Type B pancreatic cell (in vitro differentiated cells): ENCODE results near the gene ZBTB2. TPM values are rescaled to one million over a fixed set of nuclear protein-coding genes. Genes with fewer than 3 reads are reported as not detected.

Experiments used
- DNase-seq: peaks from one replicate; pipeline ENCODE4 v3.0.0; 2021; ENCODE audit warnings: mixed read lengths; ENCODE audit not compliant: unreplicated experiment; ENCODE audit errors: extremely low spot score
- H3K27ac Mint-ChIP-seq: 2 replicates; pipeline ENCODE4 v1.8.0; 2021; ENCODE audit warnings: mild to moderate bottlenecking, mixed read lengths
- H3K27me3 Mint-ChIP-seq: 2 replicates; pipeline ENCODE4 v1.8.0; 2021; ENCODE audit warnings: mixed read lengths
- H3K36me3 Mint-ChIP-seq: 2 replicates; pipeline ENCODE4 v1.8.0; 2021; ENCODE audit warnings: mixed read lengths
- H3K4me1 Mint-ChIP-seq: one replicate; pipeline ENCODE4 v1.8.0; 2021; ENCODE audit warnings: mixed read lengths; ENCODE audit not compliant: unreplicated experiment
- H3K4me3 Mint-ChIP-seq: 2 replicates; pipeline ENCODE4 v1.8.0; 2021; ENCODE audit warnings: mild to moderate bottlenecking, mixed read lengths
- H3K9me3 Mint-ChIP-seq: 2 replicates; pipeline ENCODE4 v1.8.0; 2021; ENCODE audit warnings: mixed read lengths
- CTCF ChIP-seq: fragments of 200-600 bp; sonication (generic); conservative IDR thresholded peaks from 2 replicates; pipeline ENCODE4 v1.5.0; 2021; ENCODE audit warnings: antibody characterized with exemption, mild to moderate bottlenecking
- total RNA-seq: library from RNA; stranded (reverse); gene quantifications from 2 replicates; pipeline ENCODE4 v1.2.1, GENCODE V29; 2021; ENCODE audit warnings: low replicate concordance

Gene ZBTB2
- total RNA-seq, 1 donor from 2014 or later: 14.8 TPM

GRCh38 chr6:151353795-151354194, 37.6 kb downstream of the ZBTB2 start:
- H3K27me3 Mint-ChIP-seq: no peaks in the 10 kb centered on the region

GRCh38 chr6:151352410-151353396, 38.7 kb downstream of the ZBTB2 start:
- no peaks in the 10 kb centered on the region for H3K27me3 Mint-ChIP-seq
- no peaks in the 10 kb centered on the region for H3K9me3 Mint-ChIP-seq
- H3K4me3 Mint-ChIP-seq: no peak overlapping the region
- H3K27ac Mint-ChIP-seq: no peak overlapping the region
- no peaks in the 10 kb centered on the region for H3K4me1 Mint-ChIP-seq
- H3K36me3 Mint-ChIP-seq: peaks cover 21% of the 10 kb centered on the region
- DNase-seq: peak; percentile 29
- no peak for TF ChIP-seq CTCF

More at GRCh38 chr6:151353795-151354194, 37.6 kb downstream of the ZBTB2 start:
- no peaks in the 10 kb centered on the region for H3K9me3 Mint-ChIP-seq
- H3K4me3 Mint-ChIP-seq: no peak overlapping the region
- TF ChIP-seq CTCF: no peak
- no peaks in the 10 kb centered on the region for H3K4me1 Mint-ChIP-seq
- DNase-seq: no peak
- H3K36me3 Mint-ChIP-seq: peaks cover 25% of the 10 kb centered on the region
- no peak overlapping the region for H3K27ac Mint-ChIP-seq

- no peaks in the 10 kb centered on the region for H3K4me1 Mint-ChIP-seq
- no peak overlapping the region for H3K4me3 Mint-ChIP-seq
- peak; percentile 50 for DNase-seq
- H3K27me3 Mint-ChIP-seq: no peaks in the 10 kb centered on the region
- H3K36me3 Mint-ChIP-seq: peaks cover 24% of the 10 kb centered on the region
- TF ChIP-seq CTCF: no peak
- H3K27ac Mint-ChIP-seq: no peak overlapping the region
- no peaks in the 10 kb centered on the region for H3K9me3 Mint-ChIP-seq
Observed at GRCh38 chr6:151351731-151352130, 39.6 kb downstream of the ZBTB2 start.

DNA sequence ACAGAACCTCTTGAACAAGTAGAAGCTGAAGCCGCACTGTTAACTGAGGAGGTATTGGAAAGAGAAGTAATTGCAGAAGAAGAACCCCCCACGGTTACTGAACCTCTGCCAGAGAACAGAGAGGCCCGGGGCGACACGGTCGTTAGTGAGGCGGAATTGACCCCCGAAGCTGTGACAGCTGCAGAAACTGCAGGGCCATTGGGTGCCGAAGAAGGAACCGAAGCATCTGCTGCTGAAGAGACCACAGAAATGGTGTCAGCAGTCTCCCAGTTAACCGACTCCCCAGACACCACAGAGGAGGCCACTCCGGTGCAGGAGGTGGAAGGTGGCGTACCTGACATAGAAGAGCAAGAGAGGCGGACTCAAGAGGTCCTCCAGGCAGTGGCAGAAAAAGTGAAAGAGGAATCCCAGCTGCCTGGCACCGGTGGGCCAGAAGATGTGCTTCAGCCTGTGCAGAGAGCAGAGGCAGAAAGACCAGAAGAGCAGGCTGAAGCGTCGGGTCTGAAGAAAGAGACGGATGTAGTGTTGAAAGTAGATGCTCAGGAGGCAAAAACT, 40.1 kb downstream of the ZBTB2 start:
- H3K4me1 Mint-ChIP-seq: no peaks in the 10 kb centered on the region
- no peak overlapping the region for H3K4me3 Mint-ChIP-seq
- H3K27ac Mint-ChIP-seq: no peak overlapping the region
- H3K36me3 Mint-ChIP-seq: peaks cover 26% of the 10 kb centered on the region
- TF ChIP-seq CTCF: no peak
- no peaks in the 10 kb centered on the region for H3K9me3 Mint-ChIP-seq
- H3K27me3 Mint-ChIP-seq: no peaks in the 10 kb centered on the region
- DNase-seq: peak; percentile 36

- peak; percentile 48 for DNase-seq
- Mint-ChIP-seq H3K9me3 (no peaks in the 10 kb centered on the region), H3K27me3 (no peaks in the 10 kb centered on the region), H3K27ac (no peak overlapping the region), H3K36me3 (peaks cover 27% of the 10 kb centered on the region), H3K4me3 (no peak overlapping the region), H3K4me1 (no peaks in the 10 kb centered on the region)
- TF ChIP-seq CTCF: no peak
Observed at GRCh38 chr6:151350442-151351145, 40.8 kb downstream of the ZBTB2 start.
